ENCODE measurements around the gene GPN2.
"Not testable (repeated sequence)": the region's sequence is repeated elsewhere in the genome, so short reads cannot be mapped to it uniquely, and the experiment has no call there.

The GPN2 gene

DNA sequence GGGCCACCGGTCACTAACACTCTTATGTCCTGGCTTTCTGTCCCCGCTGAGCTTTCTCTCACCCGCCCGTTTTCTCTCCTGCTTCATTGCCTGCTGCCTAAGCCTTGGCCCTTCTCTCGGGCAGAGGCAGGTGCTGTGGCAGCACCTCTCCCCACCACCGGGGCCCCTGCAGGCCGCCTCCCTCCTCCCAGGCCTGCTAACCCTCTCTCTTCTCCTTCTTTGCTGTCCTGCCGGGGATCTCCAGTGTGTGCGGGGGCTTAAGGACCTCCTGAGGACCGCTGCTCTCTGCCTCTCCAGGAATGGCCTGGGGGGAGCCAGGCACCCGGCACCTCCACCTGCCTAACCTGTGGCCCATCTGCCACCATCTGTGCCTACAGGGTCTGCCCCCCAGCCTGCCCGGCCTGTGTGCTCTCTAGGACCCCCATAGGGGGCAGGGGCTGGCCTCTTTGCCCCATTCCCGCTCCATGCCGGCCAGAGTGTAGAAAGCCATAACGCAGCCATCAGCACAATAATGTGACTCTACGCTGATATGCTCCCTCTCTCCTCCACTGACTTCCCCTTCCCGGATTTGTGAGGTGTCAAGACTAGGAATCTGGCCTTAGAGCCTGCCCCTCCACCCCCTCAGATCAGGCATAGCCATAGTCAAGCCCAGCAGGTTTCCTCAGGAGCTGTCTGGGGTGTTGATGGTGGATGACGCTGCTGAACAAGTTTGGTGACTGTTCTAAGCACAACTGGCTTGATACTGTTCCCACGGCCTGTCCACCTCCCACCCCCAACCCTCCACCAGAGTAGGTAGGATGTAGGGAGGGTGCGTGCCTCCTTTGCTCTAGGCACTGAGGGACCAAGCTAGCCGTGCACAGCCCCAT is 33.2 kb downstream of the GPN2 start:
- no peak for DNase-seq

GRCh38 chr1:26856181-26856580 is 33.9 kb downstream of the GPN2 start:
- DNase-seq, result no peak

DNA sequence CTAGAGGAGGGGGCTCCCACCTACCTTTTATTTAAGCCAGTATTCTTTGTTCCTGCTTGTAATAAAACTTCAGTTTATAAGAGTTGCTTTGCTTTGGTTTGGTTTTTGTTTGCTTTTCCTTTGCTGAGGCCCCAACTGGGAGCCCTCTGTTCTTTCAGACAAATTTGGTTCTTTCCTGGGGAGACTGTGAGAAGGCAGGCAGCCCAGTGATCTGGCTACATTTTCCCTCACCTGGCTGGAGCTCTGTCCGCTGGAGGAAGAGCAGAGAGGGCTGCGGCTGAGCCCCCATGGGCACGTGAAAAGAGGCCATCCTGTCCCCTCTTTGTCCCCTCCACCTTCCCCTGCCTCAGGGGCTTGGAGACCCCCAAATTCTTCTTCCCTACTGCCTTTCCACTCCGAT is 34.4 kb downstream of the GPN2 start:
- no peak for DNase-seq

DNA sequence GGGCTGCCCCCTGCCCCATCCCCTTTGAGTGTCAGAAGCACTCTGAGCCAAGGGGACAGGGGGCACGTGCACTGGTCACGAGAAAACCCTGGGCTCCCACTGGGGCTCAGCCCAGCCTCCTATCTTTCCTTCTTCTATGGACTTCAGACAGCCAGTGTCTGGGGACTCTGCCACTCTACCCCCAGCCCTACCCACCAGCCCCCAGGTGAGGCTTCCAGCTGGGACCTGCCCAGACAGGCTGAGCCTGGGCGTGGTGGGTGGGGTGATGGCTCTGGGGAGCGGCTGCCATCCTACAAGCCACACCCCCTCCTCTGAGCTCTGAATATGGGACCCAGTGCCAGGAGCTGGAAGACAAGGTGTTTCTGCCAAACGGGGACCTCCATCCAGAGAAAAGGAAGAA is 35.2 kb downstream of the GPN2 start:
- DNase-seq, result no peak

DNA sequence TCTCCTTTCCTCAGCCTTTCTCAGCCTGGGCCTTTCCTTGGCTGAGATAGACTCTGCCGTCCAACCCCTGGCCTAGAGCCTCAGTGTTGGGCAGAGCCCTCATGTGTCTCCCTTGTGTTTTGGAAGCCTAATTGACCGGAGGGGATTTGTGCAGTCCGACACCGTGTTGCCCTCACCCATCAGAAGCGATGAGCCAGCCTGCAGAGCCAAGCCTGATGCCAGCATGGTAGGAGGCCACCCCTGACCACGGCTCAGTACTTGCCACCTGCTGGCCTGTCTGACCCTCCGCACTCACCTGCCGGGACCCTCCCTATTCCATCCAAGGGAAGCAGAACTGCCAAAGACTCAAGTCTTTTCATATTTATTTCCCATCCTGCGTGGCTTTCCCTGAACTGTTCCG is 36.5 kb downstream of the GPN2 start:
- no peak for DNase-seq

- DNase-seq, result peak; percentile 88
Measured at GRCh38 chr1:26853156-26853555, 36.9 kb downstream of the GPN2 start.

- DNase-seq, result no peak
Measured at GRCh38 chr1:26852701-26853100, 37.4 kb downstream of the GPN2 start.

GRCh38 chr1:26851106-26851684 is 38.9 kb downstream of the GPN2 start:
- no peak for DNase-seq

DNA sequence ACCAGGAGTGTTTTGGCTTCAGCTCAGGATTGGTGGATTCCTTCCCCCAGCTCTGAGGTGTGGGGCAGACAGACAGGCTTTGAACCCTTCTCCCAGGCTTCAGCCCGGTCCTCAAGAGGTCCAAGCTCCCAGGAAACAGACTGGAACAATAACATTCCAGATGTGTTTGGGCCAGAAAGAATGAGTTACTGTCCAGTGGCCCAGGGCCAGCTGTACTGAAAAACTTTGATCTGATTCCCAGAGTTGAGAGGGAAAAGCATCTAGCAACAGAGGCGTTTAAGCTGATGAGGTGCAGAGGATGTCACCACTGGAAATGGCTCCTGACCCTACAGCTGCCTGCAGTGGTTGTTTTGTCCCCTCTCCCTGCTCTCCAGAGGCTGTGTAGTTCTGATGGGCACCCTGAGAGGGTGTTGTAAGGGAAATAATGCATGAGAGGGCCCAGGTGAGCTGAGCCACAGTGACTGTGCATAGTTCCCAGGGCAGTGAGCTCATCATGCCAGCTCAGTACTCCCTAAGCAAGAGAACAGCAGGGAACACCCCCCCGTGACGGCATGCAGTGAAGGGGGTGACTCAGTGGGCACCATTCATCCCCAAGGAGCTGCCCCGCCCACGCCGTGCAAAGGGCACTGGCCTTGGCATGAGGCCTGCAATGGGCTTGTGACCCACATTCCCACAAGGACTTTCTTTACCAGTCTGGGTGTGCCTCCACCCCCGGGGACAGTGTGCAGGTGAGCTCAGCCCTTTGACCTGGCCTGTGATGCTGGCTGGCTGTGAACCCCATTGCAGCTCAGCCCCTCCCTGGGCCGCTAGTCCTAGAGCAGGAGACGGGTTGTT is 40.9 kb downstream of the GPN2 start:
- no peak for DNase-seq

DNA sequence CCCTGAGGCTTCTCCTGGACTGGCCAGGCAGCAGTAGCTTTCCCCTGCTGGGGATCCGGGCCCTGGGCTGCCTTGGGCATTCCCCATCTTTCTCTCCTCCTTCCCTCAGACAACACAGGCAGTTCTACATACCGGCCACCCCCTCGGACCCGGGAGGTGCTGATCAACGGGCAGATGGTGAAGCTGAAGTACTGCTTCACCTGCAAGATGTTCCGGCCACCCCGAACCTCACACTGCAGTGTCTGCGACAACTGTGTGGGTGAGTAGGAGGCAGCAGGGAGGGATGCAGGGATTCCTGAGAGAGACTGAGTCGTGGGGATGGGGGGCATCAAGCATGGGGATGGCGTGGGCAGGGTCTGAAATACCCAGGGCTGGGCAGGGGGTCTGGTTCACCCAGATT is 41.6 kb downstream of the GPN2 start:
- DNase-seq, result no peak

DNA sequence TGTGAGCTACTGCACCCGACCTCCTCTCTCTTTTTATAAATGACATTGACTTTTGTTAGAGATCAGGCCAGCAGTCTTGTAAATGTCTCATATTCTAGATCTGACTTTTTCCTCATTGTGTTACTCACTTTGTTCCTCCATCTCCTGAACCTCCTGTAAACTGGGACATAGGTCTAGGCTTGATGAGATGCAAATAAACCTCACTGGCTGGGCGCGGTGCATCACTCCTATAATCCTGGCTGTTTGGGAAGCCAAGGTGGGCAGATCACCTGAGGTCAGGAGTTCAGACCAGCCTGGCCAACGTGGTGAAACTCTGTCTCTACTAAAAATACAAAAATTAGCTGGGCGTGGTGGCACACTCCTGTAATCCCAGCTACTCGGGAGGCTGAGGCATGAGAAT is 42.3 kb downstream of the GPN2 start:
- not testable (repeated sequence) for DNase-seq

DNA sequence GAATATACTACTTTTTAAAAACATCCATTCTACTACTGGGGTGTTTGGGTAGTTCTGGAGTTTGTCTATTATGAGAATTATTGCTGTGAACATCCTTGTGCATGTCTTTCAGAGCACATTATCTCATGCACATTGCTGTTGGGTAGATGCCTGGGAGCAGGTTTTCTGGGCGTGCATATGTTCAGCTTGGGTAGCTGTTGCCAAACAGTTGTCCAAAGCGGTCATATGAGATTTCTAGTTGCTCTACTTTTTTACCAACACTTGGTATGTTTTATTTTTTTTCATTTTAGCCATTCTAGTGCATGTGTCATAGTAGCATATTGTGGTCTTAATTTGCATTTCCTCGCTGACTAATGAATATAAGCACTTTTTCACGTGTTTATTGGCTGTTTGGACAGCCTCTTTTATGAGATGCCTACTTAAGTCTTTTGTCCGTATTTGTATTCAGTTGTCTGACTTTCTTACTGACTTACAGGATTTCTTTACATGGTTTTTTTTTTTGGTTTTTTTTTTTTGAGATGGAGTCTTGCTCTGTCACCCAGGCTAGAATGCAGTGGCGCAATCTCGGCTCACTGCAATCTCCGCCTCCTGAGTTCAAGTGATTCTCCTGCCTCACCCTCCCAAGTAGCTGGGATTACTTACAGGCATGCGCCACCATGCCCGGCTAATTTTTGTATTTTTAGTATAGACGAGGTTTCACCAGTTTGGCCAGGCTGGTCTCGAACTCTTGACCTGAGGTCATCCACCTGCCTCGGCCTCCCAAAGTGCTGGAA is 45.5 kb downstream of the GPN2 start:
- DNase-seq, result no peak

GRCh38 chr1:26839779-26840178 is 50.3 kb downstream of the GPN2 start:
- no peak for DNase-seq

DNA sequence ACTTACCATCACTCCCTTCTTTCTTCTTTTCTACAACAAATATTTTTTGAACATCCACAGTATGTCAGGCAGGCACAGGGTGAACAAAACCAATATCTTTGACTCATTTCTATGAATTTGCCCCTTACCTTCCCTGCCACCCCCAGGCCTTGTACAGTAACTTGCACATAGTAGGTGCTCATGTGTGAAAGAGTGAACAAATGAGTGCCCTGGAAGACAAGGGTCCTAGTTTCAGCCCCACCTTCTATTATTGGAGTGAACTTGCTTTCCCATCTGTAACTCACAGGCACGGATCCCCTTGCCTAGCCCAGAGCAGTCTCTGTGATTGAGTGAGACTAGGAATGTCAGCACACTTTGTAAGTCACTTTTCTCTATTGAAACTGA is 50.8 kb downstream of the GPN2 start:
- DNase-seq, result no peak

GRCh38 chr1:26838474-26839338 is 51.4 kb downstream of the GPN2 start:
- DNase-seq, result no peak

GRCh38 chr1:26837665-26838064 is 52.4 kb downstream of the GPN2 start:
- DNase-seq, result not testable (repeated sequence)

DNA sequence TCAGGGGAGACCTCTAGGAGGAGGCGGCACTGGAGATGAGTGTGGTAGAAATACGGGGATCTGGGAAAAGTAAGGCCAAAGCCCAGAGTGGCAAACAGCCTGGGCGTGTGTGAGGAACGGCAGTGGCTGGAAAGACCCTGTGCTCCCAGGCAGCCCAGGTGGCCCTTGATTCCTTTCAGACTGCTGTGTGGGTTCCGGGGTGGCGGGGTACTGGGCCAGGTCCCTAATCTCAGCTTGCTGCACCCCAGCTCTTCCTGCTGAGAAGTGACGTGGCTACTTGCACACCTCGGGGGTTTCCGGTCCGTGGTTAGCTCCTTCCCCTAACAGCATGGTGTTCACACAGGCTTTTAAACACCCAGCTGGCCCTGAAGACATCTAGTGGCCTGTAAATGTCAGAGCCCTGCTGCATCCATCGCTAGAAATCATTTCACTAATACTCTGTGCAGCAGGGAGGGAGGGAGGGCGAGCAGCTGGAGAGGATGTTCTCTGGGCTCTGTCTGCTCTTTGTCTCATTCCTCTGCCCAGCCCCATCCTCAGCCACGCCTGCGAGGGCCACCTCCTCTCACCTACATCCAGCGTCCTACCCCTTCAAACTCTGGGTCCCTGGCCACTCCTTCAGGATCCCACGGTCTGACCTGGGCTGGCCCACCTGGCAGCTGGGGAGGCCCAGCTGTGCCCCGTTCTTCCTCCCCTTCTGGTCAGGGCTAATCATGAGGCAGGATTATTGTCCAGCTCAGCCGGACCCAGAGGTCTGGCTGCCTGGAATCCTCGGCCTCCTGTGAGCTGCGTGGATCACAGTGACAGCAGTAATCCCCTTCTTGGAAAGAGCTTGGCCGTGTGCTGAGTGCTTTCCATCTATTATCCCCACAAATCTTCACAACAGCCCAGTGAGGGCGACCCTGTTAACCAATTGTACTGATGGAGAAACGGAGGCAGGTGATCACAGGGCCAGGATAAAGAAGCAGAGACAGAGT is 56.4 kb downstream of the GPN2 start:
- peak; percentile 22 for DNase-seq

DNA sequence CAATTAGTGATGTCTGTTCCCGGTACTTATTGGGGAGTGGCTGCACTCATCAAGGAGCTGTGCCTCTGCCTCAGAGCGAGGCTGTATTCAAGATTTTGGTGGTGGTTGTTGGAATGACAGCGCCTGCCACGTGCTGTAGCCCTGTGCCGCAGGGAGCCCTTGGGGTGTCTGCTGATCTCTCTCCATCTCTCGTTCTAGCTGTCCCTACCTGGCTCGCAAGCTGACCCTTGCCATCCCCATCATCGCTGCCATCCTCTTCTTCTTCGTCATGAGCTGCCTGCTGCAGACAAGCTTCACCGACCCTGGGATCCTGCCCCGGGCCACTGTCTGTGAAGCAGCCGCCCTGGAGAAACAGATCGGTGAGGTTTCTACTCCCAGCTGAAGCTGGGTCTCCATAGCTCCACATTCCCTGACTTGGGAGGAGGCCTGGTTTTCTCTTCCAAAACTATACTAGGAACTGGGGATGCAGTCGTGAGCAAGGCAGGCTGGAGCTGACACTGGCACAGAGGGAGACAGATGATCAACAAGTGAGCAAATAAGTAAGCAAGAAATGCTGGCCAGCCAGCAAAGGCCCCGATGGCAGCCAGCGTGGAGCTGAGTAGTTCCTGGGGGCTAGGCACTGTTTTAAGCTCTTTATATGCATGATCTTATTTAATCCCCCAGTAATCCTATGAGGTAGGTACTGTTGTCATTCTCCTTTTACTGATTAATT is 57.7 kb downstream of the GPN2 start:
- DNase-seq, result no peak

- DNase-seq, result no peak
Measured at GRCh38 chr1:26831546-26832248, 58.4 kb downstream of the GPN2 start.
